ENCODE data around the gene LRRC32.

- TF ChIP-seq RAD21 (conservative IDR thresholded peaks at IDR 0.05) (no peak), EP300 (conservative IDR thresholded peaks at IDR 0.05; ENCODE audit: poor library complexity, severe bottlenecking) (no peak), POLR2AphosphoS5 (IDR thresholded peaks at IDR 0.05) (no peak), EZH2 (IDR thresholded peaks at IDR 0.05; ENCODE audit: borderline replicate concordance, insufficient read depth, low read length, poor library complexity, severe bottlenecking) (no peak), SMC3 (conservative IDR thresholded peaks at IDR 0.05; ENCODE audit: poor library complexity) (no peak)
- TF ChIP-seq, protein P1, sequence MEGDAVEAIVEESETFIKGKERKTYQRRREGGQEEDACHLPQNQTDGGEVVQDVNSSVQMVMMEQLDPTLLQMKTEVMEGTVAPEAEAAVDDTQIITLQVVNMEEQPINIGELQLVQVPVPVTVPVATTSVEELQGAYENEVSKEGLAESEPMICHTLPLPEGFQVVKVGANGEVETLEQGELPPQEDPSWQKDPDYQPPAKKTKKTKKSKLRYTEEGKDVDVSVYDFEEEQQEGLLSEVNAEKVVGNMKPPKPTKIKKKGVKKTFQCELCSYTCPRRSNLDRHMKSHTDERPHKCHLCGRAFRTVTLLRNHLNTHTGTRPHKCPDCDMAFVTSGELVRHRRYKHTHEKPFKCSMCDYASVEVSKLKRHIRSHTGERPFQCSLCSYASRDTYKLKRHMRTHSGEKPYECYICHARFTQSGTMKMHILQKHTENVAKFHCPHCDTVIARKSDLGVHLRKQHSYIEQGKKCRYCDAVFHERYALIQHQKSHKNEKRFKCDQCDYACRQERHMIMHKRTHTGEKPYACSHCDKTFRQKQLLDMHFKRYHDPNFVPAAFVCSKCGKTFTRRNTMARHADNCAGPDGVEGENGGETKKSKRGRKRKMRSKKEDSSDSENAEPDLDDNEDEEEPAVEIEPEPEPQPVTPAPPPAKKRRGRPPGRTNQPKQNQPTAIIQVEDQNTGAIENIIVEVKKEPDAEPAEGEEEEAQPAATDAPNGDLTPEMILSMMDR (IDR thresholded peaks at IDR 0.05; ENCODE audit: poor library complexity, severe bottlenecking), result no peak
Measured at GRCh38 chr11:76654980-76655379, 15.6 kb downstream of the LRRC32 start.

Data from neural cell (in vitro differentiated cells).